HG02642 (cell line): ENCODE results near the gene OPCML.

Source experiments
- ATAC-seq: cut with Tn5 transposase; IDR thresholded peaks from one replicate; pipeline ENCODE4 v1.9.1; 2021; ENCODE audit warnings: mild to moderate bottlenecking; ENCODE audit not compliant: unreplicated experiment, poor library complexity

Gene OPCML

DNA sequence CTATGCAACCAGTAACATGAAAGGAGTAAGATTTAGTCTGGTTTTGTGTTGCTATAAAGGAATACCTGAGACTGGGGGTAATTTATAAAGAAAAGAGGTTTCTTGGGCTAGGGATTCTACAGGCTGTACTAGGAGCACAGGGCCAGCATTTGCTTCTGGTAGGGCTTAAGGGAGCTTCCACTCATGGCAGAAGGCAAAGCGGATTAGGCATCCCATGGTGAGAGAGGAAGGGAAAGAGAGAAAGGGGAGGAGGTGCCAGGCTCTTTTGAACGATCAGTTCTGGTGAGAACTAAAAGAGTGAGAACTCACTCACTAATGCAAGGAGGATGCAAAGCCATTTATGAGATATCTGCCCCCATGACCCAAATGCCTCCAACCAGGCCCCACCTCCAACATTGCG, 283.2 kb downstream of the OPCML start:
- ATAC-seq = no peak

DNA sequence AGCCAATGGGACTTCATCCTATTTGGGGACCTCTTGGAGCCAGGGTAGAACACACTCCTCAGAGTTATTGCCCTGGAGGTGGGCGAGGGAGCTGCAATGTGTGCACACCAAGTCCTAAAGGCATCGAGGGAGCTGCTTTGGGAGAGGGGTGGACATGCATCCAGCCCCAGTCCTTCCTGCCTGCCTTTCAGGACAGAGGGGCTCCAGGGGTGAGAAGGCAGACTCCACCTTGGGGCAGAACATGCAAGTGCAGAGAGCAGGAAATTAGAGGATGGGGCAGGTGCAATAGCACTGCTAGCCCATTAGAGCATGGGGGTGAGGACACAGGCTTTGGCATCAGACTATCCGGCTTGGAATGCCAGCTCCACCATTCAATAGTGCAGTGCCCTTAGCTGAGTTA, 288.5 kb downstream of the OPCML start:
- ATAC-seq = no peak

GRCh38 chr11:133240908-133241655, 291.2 kb downstream of the OPCML start:
- no peak for ATAC-seq

DNA sequence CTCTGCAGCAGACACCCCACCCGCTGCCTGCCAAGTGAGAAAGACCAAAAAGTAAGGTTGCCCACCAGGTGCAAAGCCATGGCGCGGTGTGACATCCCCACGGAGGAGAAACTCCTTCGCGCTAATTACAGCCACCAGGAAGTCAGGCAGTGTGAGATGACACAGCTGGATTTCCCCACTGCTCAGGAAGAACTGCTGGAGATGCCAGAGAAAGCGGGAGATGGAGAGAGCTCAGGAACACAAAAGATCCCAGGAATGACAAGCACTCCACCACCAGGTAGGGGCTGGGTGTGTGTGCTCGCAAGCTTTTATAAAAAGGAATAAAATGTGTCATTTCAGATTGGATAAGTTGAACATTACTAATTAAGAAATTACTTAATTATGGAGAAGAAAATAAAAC, 292.7 kb downstream of the OPCML start:
- no peak for ATAC-seq

GRCh38 chr11:133238495-133238894, 293.8 kb downstream of the OPCML start:
- ATAC-seq = no peak

- ATAC-seq = no peak
Observed at GRCh38 chr11:133238027-133238426, 294.3 kb downstream of the OPCML start.

DNA sequence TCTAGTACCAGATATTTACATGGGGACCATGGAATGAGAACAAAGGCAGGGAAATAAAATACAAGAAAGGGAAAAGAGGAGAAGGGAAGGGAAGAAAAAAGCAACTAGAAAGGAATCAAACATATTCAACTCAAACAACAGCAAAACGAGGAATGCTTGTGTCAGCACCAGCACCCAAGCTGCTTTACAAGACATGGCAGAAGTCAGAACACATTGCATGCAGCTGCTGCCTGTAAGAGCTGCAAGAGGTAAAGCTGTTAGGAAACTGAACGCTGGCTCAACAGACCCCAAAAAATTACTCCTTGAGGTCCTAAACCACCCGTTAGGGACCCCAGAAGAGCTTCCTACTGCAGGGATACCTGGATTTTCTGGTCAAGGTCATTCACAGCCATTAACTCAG, 296.9 kb downstream of the OPCML start:
- ATAC-seq = no peak

GRCh38 chr11:133234883-133235282, 297.4 kb downstream of the OPCML start:
- no peak for ATAC-seq

- no peak for ATAC-seq
Observed at GRCh38 chr11:133232665-133233064, 299.6 kb downstream of the OPCML start.

DNA sequence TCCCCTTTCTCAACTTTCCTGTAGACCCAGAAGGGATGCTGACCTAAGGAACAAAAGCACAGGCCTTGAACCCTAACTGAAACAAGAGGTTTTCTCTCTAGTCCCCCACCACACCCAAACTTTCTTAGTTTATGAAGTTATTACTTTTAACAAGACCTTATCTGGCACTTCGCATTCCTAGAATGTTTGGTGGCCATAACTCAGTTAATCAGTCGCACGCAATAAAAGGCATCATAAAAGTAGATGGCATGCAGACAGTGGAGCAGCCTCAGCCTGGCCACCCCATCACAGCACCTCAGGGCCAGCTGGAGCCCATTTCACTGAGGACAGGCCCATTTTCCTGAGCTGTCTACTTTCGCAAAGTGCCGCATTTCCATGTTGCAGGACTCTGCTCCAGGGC, 301.9 kb downstream of the OPCML start:
- ATAC-seq = no peak

- ATAC-seq = no peak
Observed at GRCh38 chr11:133228471-133229329, 303.6 kb downstream of the OPCML start.

DNA sequence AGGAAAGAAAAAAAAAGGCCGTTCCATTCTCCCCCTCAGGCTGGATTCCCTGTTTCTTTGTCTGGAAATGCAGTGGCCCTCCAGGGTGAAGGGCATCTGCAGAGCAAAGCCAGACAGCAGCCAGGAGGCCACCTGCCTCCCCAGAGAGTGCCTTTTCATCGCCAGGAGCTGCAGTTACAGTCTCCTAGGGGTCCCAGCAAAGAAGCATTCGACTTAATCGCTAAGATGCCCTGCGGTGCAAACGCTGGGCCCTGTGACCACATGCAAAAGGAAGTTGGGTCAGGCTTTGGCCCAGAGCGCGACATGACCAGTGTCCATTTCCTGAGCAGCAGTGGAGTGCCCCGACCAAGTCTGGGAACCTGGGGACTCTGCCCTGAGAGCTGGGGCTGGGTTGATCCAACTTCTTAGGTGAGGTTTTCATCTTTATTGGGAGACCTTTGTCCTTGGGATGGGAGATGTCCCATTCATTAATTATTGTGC, 304.6 kb downstream of the OPCML start:
- ATAC-seq = no peak

- ATAC-seq = no peak
Observed at GRCh38 chr11:133224271-133224670, 308.0 kb downstream of the OPCML start.

GRCh38 chr11:133222425-133223330, 309.6 kb downstream of the OPCML start:
- no peak for ATAC-seq

GRCh38 chr11:133219543-133219942, 312.8 kb downstream of the OPCML start:
- ATAC-seq = no peak

GRCh38 chr11:133216813-133217212, 315.5 kb downstream of the OPCML start:
- ATAC-seq = no peak

DNA sequence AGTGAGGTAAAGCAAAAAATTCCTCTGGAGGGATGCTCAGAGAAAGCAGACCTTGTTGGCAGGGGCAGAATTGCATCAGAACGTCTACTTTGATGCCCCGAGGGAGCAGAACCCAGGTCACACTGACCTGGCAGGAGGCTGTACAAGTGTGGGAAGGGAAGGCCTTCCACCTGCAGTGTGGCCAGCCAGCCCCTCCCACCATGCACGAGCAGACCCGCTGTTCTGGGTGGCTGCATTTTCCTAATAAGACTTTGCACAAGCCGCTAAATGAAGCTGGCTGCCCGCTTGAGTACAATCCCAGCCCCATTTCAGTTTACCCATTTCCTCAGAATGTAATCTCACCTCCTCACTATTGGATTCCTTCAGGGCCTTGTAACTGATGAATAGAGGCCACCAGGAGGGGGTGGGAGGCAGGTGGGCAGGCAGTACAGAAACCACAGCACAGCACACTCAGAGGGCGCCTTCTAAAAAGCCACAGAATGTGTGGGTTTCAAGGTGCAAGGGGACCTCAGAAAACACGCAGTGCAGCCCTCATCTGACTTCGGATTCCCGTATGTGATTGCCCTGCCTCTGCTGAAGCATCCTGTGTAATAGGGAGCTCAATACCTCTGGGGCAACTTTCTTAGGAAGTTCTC, 316.6 kb downstream of the OPCML start:
- ATAC-seq = no peak

GRCh38 chr11:133214646-133215045, 317.7 kb downstream of the OPCML start:
- no peak for ATAC-seq

DNA sequence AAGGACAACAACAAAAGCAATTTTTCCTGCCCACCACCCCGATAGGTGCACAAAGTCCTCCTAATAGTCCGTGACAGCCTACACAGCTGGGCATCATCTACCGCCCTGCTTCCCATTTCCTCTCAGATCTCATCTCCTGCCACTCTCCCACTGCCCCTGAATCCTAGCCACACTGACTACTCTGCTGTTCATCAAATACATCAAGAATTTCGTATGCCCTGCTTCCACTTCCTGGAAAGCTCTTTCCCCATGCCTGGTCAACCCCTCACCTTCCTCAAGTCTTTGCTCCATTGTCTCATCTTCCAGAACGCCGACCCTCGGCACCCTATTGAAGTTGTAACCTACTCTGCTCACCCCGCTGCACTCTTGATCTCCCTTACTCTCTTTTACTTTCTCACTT, 320.1 kb downstream of the OPCML start:
- ATAC-seq = no peak

DNA sequence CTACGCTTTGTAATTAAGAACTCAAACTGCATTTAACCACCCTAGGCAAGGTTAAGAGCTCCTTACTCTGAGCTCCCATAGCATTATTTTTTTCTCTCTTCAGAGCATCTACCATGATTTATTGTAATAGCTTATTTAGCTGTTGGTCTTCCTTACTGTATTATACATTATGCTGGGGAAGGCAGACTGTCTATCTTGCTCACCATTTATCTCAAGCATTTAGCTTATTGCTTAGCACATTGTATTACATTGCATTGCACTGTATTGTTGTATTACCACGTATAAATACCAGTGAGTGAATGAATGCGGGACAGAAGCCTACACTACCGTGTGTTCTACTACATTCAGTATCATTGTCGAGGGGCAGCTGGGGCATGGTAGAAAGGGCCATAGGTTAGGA, 324.3 kb downstream of the OPCML start:
- ATAC-seq = no peak
